ENCODE results near the gene ANKDD1A. TPM values are rescaled to one million over a fixed set of nuclear protein-coding genes. Genes with fewer than 3 reads are reported as not detected.

The ANKDD1A gene
- 6.9 TPM for total RNA-seq (ENCODE audit: unreplicated experiment)
- long read RNA-seq = 0 reads

DNA sequence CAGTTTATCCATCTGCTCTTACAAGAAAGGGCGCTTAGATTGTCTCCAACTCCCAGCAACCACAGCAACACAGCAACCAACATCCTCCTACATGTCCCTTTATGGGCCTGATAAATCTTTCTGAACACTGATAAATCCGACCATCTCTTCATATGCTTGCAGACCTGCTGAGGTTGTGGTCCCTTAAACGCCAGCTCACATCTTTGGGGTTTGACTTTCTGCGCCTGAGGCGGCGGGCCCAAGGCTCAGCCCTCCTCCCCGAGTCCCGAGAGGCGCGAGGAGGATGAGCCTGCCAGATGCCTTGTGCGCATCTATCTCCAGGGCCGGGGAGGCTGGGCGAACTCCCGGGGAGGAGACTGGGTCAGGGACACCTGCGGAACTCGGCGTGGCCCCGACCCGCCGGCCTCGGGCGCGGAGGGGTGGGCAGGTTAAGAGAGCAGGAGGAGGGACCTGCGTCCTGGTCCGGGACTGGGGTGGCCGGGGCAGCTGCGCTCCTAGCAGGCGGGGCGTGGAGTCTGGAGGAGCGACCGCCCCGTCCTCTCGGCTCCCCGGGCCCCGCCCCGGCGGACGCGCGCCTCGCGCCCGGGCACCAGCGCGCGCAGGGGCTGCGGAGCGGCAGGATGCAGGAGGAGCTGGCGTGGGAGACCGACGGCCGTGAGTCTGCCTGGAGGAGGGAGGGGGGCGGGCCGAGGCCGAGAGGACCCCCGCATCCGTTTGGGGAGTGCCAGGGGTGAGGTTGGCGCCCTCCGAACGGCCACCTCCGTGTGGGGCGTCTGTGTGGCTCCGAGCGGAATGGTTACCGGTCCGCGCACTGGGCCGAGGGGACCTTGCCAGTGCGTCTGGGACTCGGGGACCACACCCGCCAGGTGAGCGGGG, at the start of gene ANKDD1A:
TSS of gene ANKDD1A (plus strand) at position 592 of the 876 bp plus-strand sequence. CDS start at position 621, 29 bp downstream.
- H3K27me3 Mint-ChIP-seq (ENCODE audit: unreplicated experiment) = peaks cover 8% of the 10 kb centered on the region
- peak; percentile 75 for DNase-seq (ENCODE audit: low spot score)
- H3K4me3 Mint-ChIP-seq (ENCODE audit: unreplicated experiment) = peak within 1 kb of the TSS; percentile 84
- H3K9me3 Mint-ChIP-seq (ENCODE audit: unreplicated experiment) = no peaks in the 10 kb centered on the region
- no peaks in the 10 kb centered on the region for H3K36me3 Mint-ChIP-seq (ENCODE audit: low read depth, unreplicated experiment)
- H3K27ac Mint-ChIP-seq (ENCODE audit: unreplicated experiment) = peak within 1 kb of the TSS; percentile 52
- TF ChIP-seq, protein P1, sequence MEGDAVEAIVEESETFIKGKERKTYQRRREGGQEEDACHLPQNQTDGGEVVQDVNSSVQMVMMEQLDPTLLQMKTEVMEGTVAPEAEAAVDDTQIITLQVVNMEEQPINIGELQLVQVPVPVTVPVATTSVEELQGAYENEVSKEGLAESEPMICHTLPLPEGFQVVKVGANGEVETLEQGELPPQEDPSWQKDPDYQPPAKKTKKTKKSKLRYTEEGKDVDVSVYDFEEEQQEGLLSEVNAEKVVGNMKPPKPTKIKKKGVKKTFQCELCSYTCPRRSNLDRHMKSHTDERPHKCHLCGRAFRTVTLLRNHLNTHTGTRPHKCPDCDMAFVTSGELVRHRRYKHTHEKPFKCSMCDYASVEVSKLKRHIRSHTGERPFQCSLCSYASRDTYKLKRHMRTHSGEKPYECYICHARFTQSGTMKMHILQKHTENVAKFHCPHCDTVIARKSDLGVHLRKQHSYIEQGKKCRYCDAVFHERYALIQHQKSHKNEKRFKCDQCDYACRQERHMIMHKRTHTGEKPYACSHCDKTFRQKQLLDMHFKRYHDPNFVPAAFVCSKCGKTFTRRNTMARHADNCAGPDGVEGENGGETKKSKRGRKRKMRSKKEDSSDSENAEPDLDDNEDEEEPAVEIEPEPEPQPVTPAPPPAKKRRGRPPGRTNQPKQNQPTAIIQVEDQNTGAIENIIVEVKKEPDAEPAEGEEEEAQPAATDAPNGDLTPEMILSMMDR (IDR thresholded peaks at IDR 0.05; ENCODE audit: unreplicated experiment) = no peak
- peaks cover 33% of the 10 kb centered on the region for H3K4me1 Mint-ChIP-seq (ENCODE audit: unreplicated experiment)

DNA sequence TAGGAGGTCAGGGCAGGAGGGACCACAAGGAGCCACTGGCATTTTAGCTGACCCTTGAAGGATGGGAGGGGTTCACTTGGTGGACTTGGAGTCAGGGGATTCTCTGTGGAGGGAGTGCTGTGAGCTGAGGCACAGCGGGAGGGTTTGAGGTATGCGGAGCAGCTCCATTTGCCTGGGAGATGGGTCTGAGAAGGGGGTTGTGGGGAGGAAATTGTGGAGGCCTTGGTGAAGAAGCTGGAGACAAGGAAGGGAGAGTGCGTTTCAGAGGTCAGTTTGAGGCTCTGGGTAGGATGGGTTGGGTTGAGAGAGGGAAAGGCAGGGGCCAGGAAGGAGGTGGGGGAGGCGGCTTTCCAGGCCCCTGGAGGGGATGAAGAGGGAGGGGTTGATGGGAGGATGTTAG, 49.7 kb upstream of the ANKDD1A start:
- H3K27me3 Mint-ChIP-seq (ENCODE audit: unreplicated experiment) = peaks cover 6% of the 10 kb centered on the region
- H3K4me1 Mint-ChIP-seq (ENCODE audit: unreplicated experiment) = peaks cover 15% of the 10 kb centered on the region
- no peak for DNase-seq (ENCODE audit: low spot score)
- H3K9me3 Mint-ChIP-seq (ENCODE audit: unreplicated experiment) = no peaks in the 10 kb centered on the region
- peak overlapping the region; percentile 48 for H3K27ac Mint-ChIP-seq (ENCODE audit: unreplicated experiment)
- peaks cover 24% of the 10 kb centered on the region for H3K36me3 Mint-ChIP-seq (ENCODE audit: low read depth, unreplicated experiment)
- H3K4me3 Mint-ChIP-seq (ENCODE audit: unreplicated experiment) = peak overlapping the region; percentile 31
- TF ChIP-seq, protein P1 (IDR thresholded peaks at IDR 0.05; ENCODE audit: unreplicated experiment) = no peak

DNA sequence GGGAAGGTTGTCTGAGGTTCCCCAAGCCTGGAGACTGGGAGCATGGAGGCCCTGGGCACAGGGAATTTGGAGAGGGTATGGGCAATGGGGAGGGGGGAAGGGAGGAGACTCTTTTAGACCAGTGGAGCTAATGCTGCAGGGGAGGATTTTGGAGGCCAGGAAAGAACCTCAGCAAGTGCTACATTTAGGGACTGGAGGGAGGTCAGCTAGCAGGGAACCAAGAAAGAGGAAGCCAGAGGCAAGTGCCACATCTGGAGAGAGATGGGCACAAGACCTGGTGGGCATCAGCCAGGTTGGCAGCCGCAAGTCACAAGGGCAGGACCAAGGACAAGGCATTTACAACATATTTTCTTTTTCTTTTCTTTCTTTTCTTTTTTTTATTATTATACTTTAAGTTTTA, 49.3 kb upstream of the ANKDD1A start:
- TF ChIP-seq, protein P1 (IDR thresholded peaks at IDR 0.05; ENCODE audit: unreplicated experiment) = no peak
- H3K27me3 Mint-ChIP-seq (ENCODE audit: unreplicated experiment) = peaks cover 5% of the 10 kb centered on the region
- H3K27ac Mint-ChIP-seq (ENCODE audit: unreplicated experiment) = no peak overlapping the region
- no peak for DNase-seq (ENCODE audit: low spot score)
- no peak overlapping the region for H3K4me3 Mint-ChIP-seq (ENCODE audit: unreplicated experiment)
- H3K9me3 Mint-ChIP-seq (ENCODE audit: unreplicated experiment) = no peaks in the 10 kb centered on the region
- H3K4me1 Mint-ChIP-seq (ENCODE audit: unreplicated experiment) = peaks cover 10% of the 10 kb centered on the region
- H3K36me3 Mint-ChIP-seq (ENCODE audit: low read depth, unreplicated experiment) = peaks cover 29% of the 10 kb centered on the region

DNA sequence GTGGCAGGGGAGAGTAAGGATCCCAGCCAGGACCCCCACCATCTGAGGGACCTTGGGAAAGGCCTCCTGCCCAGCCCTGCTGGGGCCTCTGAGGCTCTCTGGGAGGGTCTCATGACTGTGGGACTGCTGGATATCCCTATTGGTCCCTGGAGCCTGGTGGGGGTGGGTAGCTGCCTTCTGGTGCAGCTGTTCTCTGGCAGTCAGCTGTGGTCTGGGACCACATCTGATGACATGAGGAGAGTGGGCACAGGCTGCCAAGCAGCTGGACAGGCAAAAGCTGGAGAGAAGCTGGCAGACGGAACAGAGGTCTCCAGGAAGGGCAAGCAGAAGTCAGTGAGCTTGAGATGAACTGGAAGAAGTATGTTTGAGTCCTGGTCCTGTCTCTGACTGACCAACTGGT, 47.6 kb upstream of the ANKDD1A start:
- TF ChIP-seq, protein P1 (IDR thresholded peaks at IDR 0.05; ENCODE audit: unreplicated experiment) = no peak
- DNase-seq (ENCODE audit: low spot score) = no peak
- peaks cover 5% of the 10 kb centered on the region for H3K4me1 Mint-ChIP-seq (ENCODE audit: unreplicated experiment)
- peaks cover 26% of the 10 kb centered on the region for H3K36me3 Mint-ChIP-seq (ENCODE audit: low read depth, unreplicated experiment)
- no peak overlapping the region for H3K4me3 Mint-ChIP-seq (ENCODE audit: unreplicated experiment)
- no peaks in the 10 kb centered on the region for H3K9me3 Mint-ChIP-seq (ENCODE audit: unreplicated experiment)
- peaks cover 5% of the 10 kb centered on the region for H3K27me3 Mint-ChIP-seq (ENCODE audit: unreplicated experiment)
- no peak overlapping the region for H3K27ac Mint-ChIP-seq (ENCODE audit: unreplicated experiment)
